ENCODE data around the gene PHLDB1. TPM values are rescaled to one million over a fixed set of nuclear protein-coding genes. Genes with fewer than 3 reads are reported as not detected.

PHLDB1 gene
- total RNA-seq, 1 donor from 2014 or later, result 164 TPM

GRCh38 chr11:118661425-118662301, 54.2 kb downstream of the PHLDB1 start:
- H3K27ac Mint-ChIP-seq (ENCODE audit: unreplicated experiment), result no peak overlapping the region
- DNase-seq (ENCODE audit: low spot score), result no peak
- H3K27me3 Mint-ChIP-seq (ENCODE audit: low read depth), result no peaks in the 10 kb centered on the region
- peaks cover 9% of the 10 kb centered on the region for H3K36me3 Mint-ChIP-seq (ENCODE audit: low read depth)
- H3K9me3 Mint-ChIP-seq (ENCODE audit: low read depth), result no peaks in the 10 kb centered on the region
- peaks cover 26% of the 10 kb centered on the region for H3K4me1 Mint-ChIP-seq (ENCODE audit: low read depth)
- H3K4me3 Mint-ChIP-seq (ENCODE audit: unreplicated experiment), result no peak overlapping the region
- TF ChIP-seq CTCF (IDR thresholded peaks at IDR 0.05), result no peak

- H3K4me3 Mint-ChIP-seq (ENCODE audit: unreplicated experiment), result no peak overlapping the region
- H3K9me3 Mint-ChIP-seq (ENCODE audit: low read depth), result no peaks in the 10 kb centered on the region
- no peaks in the 10 kb centered on the region for H3K36me3 Mint-ChIP-seq (ENCODE audit: low read depth)
- no peak for DNase-seq (ENCODE audit: low spot score)
- H3K4me1 Mint-ChIP-seq (ENCODE audit: low read depth), result peaks cover 17% of the 10 kb centered on the region
- H3K27me3 Mint-ChIP-seq (ENCODE audit: low read depth), result no peaks in the 10 kb centered on the region
- TF ChIP-seq CTCF (IDR thresholded peaks at IDR 0.05), result no peak
- H3K27ac Mint-ChIP-seq (ENCODE audit: unreplicated experiment), result no peak overlapping the region
Observed at GRCh38 chr11:118662401-118663271, 55.2 kb downstream of the PHLDB1 start.

- TF ChIP-seq CTCF (IDR thresholded peaks at IDR 0.05), result no peak
- H3K4me1 Mint-ChIP-seq (ENCODE audit: low read depth), result peaks cover 13% of the 10 kb centered on the region
- no peak overlapping the region for H3K27ac Mint-ChIP-seq (ENCODE audit: unreplicated experiment)
- no peaks in the 10 kb centered on the region for H3K27me3 Mint-ChIP-seq (ENCODE audit: low read depth)
- no peaks in the 10 kb centered on the region for H3K36me3 Mint-ChIP-seq (ENCODE audit: low read depth)
- no peaks in the 10 kb centered on the region for H3K9me3 Mint-ChIP-seq (ENCODE audit: low read depth)
- H3K4me3 Mint-ChIP-seq (ENCODE audit: unreplicated experiment), result no peak overlapping the region
- DNase-seq (ENCODE audit: low spot score), result no peak
Observed at GRCh38 chr11:118663381-118663780, 56.0 kb downstream of the PHLDB1 start.

GRCh38 chr11:118663902-118664301, 56.5 kb downstream of the PHLDB1 start:
- H3K9me3 Mint-ChIP-seq (ENCODE audit: low read depth), result no peaks in the 10 kb centered on the region
- no peak for DNase-seq (ENCODE audit: low spot score)
- no peaks in the 10 kb centered on the region for H3K27me3 Mint-ChIP-seq (ENCODE audit: low read depth)
- H3K36me3 Mint-ChIP-seq (ENCODE audit: low read depth), result no peaks in the 10 kb centered on the region
- no peak for TF ChIP-seq CTCF (IDR thresholded peaks at IDR 0.05)
- no peak overlapping the region for H3K27ac Mint-ChIP-seq (ENCODE audit: unreplicated experiment)
- peaks cover 9% of the 10 kb centered on the region for H3K4me1 Mint-ChIP-seq (ENCODE audit: low read depth)
- H3K4me3 Mint-ChIP-seq (ENCODE audit: unreplicated experiment), result no peak overlapping the region

GRCh38 chr11:118666371-118666770, 59.0 kb downstream of the PHLDB1 start:
- Mint-ChIP-seq H3K4me1 (ENCODE audit: low read depth) (no peaks in the 10 kb centered on the region), H3K36me3 (ENCODE audit: low read depth) (no peaks in the 10 kb centered on the region), H3K27ac (ENCODE audit: unreplicated experiment) (no peak overlapping the region), H3K9me3 (ENCODE audit: low read depth) (peaks cover 15% of the 10 kb centered on the region), H3K4me3 (ENCODE audit: unreplicated experiment) (no peak overlapping the region), H3K27me3 (ENCODE audit: low read depth) (peaks cover 3% of the 10 kb centered on the region)
- TF ChIP-seq CTCF (IDR thresholded peaks at IDR 0.05), result no peak
- DNase-seq (ENCODE audit: low spot score), result no peak
